ENCODE data around the gene LTBR. TPM values are rescaled to one million over a fixed set of nuclear protein-coding genes. Genes with fewer than 3 reads are reported as not detected.

The LTBR gene
- total RNA-seq, 1 donor from 2014 or later = 99.7 TPM

GRCh38 chr12:6376079-6376869, 7.7 kb upstream of the LTBR start:
- ATAC-seq = peak; percentile 82
- intact Hi-C loops (cut with DNase I) = no loop called here
- peak; percentile 64 for DNase-seq (ENCODE audit: low spot score)

- DNase-seq (ENCODE audit: low spot score) (no peak), ATAC-seq (no peak)
- intact Hi-C loops (cut with DNase I) = no loop called here
Observed at GRCh38 chr12:6376870-6377666, 6.9 kb upstream of the LTBR start.

- intact Hi-C loops (cut with DNase I) = no loop called here
- ATAC-seq (no peak), DNase-seq (ENCODE audit: low spot score) (no peak)
Observed at GRCh38 chr12:6377667-6377994, 6.3 kb upstream of the LTBR start.

GRCh38 chr12:6378709-6379472, 5.1 kb upstream of the LTBR start:
- no peak for ATAC-seq
- DNase-seq (ENCODE audit: low spot score) = no peak
- intact Hi-C loops (cut with DNase I) = no loop called here

- no peak for ATAC-seq
- intact Hi-C loops (cut with DNase I) = loop anchor here (10.0 kb wide), 1 partner anchor 46 kb away; no protein-coding TSS in a partner anchor
- no peak for DNase-seq (ENCODE audit: low spot score)
Observed at GRCh38 chr12:6380141-6381121, 3.5 kb upstream of the LTBR start.

- no peak for ATAC-seq
- intact Hi-C loops (cut with DNase I) = loop anchor here (10.0 kb wide), 1 partner anchor 48 kb away; no protein-coding TSS in a partner anchor
- no peak for DNase-seq (ENCODE audit: low spot score)
Observed at GRCh38 chr12:6382371-6382770, 1.6 kb upstream of the LTBR start.

GRCh38 chr12:6382982-6383381, 980 bp upstream of the LTBR start:
- intact Hi-C loops (cut with DNase I) = loop anchor here (10.0 kb wide), 1 partner anchor 48 kb away; no protein-coding TSS in a partner anchor
- ATAC-seq (no peak), DNase-seq (ENCODE audit: low spot score) (no peak)

- no peak for DNase-seq (ENCODE audit: low spot score)
Observed at GRCh38 chr12:6384499-6385436, 806 bp downstream of the LTBR start.

GRCh38 chr12:6386038-6386437, 2.1 kb downstream of the LTBR start:
- DNase-seq (ENCODE audit: low spot score) (no peak), ATAC-seq (no peak)
- intact Hi-C loops (cut with DNase I) = loop anchor here (10.0 kb wide), 1 partner anchor 51 kb away; no protein-coding TSS in a partner anchor

More at GRCh38 chr12:6384499-6385436, 806 bp downstream of the LTBR start:
- intact Hi-C loops (cut with DNase I) = loop anchor here (10.0 kb wide), 1 partner anchor 50 kb away; no protein-coding TSS in a partner anchor
- ATAC-seq = no peak

- DNase-seq (ENCODE audit: low spot score) = no peak
- intact Hi-C loops (cut with DNase I) = loop anchor here (10.0 kb wide), 1 partner anchor 52 kb away; no protein-coding TSS in a partner anchor
- no peak for ATAC-seq
Observed at GRCh38 chr12:6386491-6386890, 2.5 kb downstream of the LTBR start.

GRCh38 chr12:6387541-6387940, 3.6 kb downstream of the LTBR start:
- ATAC-seq (no peak), DNase-seq (ENCODE audit: low spot score) (no peak)
- intact Hi-C loops (cut with DNase I) = loop anchor here (10.0 kb wide), 1 partner anchor 53 kb away; no protein-coding TSS in a partner anchor

- no peak for ATAC-seq
- intact Hi-C loops (cut with DNase I) = no loop called here
Observed at GRCh38 chr12:6390084-6390799, 6.3 kb downstream of the LTBR start.

GRCh38 chr12:6391013-6391412, 7.1 kb downstream of the LTBR start:
- DNase-seq (ENCODE audit: low spot score) = no peak
- intact Hi-C loops (cut with DNase I) = no loop called here
- ATAC-seq = no peak

More at GRCh38 chr12:6390084-6390799, 6.3 kb downstream of the LTBR start:
- DNase-seq (ENCODE audit: low spot score) = no peak

GRCh38 chr12:6392504-6392903, 8.5 kb downstream of the LTBR start:
- intact Hi-C loops (cut with DNase I) = no loop called here
- no peak for DNase-seq (ENCODE audit: low spot score)
- ATAC-seq = peak; percentile 11

GRCh38 chr12:6393109-6393508, 9.1 kb downstream of the LTBR start:
- no peak for ATAC-seq
- intact Hi-C loops (cut with DNase I) = no loop called here
- DNase-seq (ENCODE audit: low spot score) = no peak

GRCh38 chr12:6394398-6394797, 10.4 kb downstream of the LTBR start:
- ATAC-seq (peak; percentile 37), DNase-seq (ENCODE audit: low spot score) (no peak)
- intact Hi-C loops (cut with DNase I) = no loop called here
